C4-2B (cell line): ENCODE results near the gene BLOC1S4.

Source experiments
- CTCF ChIP-seq: fragments of 450-650 bp; conservative IDR thresholded peaks from 2 replicates; pipeline ENCODE4 v1.5.1; 2017; ENCODE audit warnings: mild to moderate bottlenecking
- ZFX ChIP-seq: fragments of 450-650 bp; IDR thresholded peaks from 2 replicates; pipeline ENCODE4 v1.6.1; 2017

GRCh38 chr4:6668391-6668790 lies 47.6 kb upstream of the BLOC1S4 start:
- TF ChIP-seq CTCF (no peak), ZFX (no peak)
